G401 (cell line): ENCODE measurements around the gene SRSF8. TPM values are rescaled to one million over a fixed set of nuclear protein-coding genes. Genes with fewer than 3 reads are reported as not detected.
"Not testable (repeated sequence)": the region's sequence is repeated elsewhere in the genome, so short reads cannot be mapped to it uniquely, and the experiment has no call there.

Experiments
- DNase-seq: peaks from one replicate; pipeline ENCODE4 v3.0.0-alpha.2; 2015; ENCODE audit warnings: low spot score
- in situ Hi-C: cut with HindIII; loops from 2 replicates; pipeline ENCODE4 v1.10.0; 2016; ENCODE audit warnings: low sequenced_read_pairs, mixed read lengths
- total RNA-seq: library from RNA; depleted of rRNA; stranded (reverse); fragments of >200 nt; shearing (Covaris generic); gene quantifications from 2 replicates; pipeline ENCODE4 v1.2.3, GENCODE V29; 2014; rRNA removed

The SRSF8 gene
- total RNA-seq = 24.3 and 26.4 TPM in 2 replicates

DNA sequence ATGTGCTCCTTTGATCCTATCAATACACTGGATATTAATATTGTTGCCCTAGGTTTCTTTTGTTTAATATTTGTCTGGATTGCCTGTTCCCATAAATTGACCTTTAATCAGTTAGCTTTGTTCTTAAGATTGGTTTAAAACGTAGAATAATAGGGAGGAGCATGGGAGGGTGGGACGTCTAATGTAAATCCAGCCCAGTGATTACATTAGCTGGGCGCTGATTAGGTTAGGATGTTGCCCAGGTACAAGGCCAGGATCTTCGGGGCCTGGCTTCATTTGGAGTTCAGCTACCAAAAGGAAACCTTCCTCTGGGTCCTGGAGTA lies at the start of gene SRSF8:
SRSF8 (plus strand) TSS at position 204 of the 323 bp plus-strand sequence. CDS start 308 bp downstream, outside the sequence.
- DNase-seq = no peak
- in situ Hi-C loops = no loop called here

DNA sequence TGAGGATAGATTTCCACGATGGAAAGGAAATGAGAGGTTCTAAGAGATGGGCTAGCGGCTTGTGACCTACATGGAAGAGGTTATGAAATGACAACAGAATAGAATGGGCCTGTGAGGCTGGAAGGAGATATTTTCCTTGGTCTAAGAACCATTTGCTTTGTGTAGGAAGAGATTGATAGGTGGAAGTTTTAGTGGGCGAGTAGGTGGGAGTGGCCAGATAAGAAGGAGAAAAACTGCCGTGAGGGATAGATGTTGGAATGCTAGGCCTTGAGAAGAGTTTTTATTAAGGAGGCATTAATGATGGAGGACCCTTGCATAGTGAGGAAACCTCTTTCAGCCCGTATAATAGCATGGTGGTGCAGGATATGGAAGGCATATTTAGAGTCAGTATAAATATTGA lies 45.3 kb upstream of the SRSF8 start:
- in situ Hi-C loops, DNase-seq: not testable (repeated sequence)

- in situ Hi-C loops = no loop called here
- no peak for DNase-seq
Observed at GRCh38 chr11:95024958-95025357, 41.8 kb upstream of the SRSF8 start, which contains the start of gene KDM4E. KDM4E (plus strand) TSS chr11:95025258; CDS start chr11:95025558, 300 bp downstream.

DNA sequence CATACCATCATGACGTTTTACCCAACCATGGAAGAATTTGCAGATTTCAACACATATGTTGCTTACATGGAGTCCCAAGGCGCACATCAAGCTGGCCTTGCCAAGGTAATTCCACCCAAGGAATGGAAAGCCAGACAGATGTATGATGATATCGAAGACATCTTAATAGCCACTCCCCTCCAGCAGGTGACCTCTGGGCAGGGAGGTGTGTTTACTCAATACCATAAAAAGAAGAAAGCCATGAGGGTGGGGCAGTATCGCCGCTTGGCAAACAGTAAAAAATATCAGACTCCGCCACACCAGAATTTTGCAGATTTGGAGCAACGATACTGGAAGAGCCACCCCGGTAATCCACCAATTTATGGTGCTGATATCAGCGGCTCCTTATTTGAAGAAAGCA lies 41.1 kb upstream of the SRSF8 start:
- in situ Hi-C loops, DNase-seq: not testable (repeated sequence)

DNA sequence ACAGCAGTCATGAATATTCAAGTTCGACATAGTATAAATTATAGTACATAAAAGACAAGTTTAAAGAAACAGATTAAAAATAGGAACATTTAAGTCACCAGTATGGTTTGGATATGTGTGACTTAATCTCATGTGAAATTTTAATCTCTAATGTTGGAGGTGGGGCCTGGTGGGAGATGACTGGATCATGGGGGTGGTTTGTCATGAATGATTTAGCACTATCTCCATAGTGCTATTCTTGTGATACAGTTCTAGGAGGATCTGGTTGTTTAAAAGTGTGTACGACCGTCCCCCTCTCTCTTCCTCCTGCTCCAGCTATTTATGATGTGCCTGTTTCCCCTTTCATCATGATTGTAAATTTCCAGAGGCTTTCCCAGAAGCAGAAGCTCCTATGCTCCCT lies 38.4 kb upstream of the SRSF8 start:
- no peak for DNase-seq
- in situ Hi-C loops = no loop called here

- in situ Hi-C loops = no loop called here
- DNase-seq = no peak
Observed at GRCh38 chr11:95033051-95033450, 33.7 kb upstream of the SRSF8 start.

GRCh38 chr11:95035316-95035715 lies 31.4 kb upstream of the SRSF8 start:
- DNase-seq = no peak
- in situ Hi-C loops = no loop called here

DNA sequence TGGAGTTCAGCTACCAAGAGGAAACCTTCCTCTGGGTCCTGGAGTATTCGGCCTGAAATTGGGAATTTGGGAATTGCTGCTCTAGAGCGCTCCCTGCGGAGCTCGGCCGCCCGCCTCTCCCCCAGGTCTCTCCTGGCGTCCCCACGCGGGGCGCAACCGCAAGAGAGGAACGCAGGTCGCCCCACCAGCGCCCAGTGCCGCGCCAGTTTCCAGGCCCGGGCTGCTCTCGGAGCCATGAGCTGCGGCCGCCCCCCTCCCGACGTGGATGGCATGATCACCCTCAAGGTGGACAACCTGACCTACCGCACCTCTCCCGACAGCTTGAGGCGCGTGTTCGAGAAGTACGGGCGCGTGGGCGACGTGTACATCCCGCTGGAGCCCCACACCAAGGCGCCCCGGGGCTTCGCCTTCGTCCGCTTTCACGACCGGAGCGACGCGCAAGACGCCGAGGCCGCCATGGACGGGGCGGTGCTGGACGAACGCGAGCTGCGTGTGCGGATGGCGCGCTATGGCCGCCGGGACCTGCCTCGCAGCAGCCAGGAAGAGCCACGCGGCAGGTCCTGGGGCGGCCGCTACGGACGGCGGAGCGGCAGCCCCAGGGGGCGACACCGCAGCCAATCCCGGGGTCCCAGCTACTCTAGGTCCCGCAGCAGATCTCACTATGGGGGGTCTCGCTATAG lies 29.2 kb upstream of the SRSF8 start:
- DNase-seq, in situ Hi-C loops: not testable (repeated sequence)

- no peak for DNase-seq
- in situ Hi-C loops = no loop called here
Observed at GRCh38 chr11:95042239-95042638, 24.5 kb upstream of the SRSF8 start.

DNA sequence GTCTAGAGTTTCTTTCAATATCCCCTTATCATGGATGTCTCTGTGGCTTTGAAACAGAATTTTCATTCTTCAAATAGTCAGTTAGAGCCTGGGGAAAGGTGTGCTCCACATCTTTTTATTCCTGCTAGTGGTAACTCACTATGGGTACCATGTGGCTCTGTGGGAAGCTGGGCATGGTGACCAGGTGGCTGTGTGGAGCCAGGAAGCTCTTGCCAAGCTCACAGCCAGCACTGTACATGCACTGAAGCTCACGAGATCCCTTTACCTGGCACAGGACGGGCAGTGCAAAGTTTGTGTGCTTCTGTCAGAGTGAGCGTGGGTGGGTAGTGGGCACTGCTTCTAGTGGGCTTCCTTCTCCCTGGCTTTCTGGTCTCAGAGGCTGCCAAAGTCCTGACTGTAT lies 23.8 kb upstream of the SRSF8 start:
- in situ Hi-C loops = no loop called here
- no peak for DNase-seq

- in situ Hi-C loops = no loop called here
Observed at GRCh38 chr11:95044010-95044409, 22.7 kb upstream of the SRSF8 start.

DNA sequence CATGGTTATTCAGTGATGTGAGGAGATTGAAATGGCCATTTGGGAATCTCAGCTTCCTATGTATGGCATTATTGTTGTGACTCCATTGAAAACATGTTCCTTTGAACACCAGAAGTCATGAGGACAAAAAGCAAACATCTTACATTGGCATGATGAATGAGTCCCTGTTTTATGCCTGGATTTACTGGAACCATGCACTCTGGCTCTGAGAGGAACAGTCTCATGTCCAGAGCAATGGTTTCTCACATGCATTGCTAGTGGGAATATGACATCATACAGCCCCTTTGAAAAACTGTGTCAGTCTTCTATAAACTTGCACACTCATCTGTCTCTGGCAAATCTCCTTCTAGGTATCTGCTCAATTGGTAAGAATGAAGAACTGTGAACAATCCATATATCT lies 20.9 kb upstream of the SRSF8 start:
- in situ Hi-C loops = no loop called here

More at GRCh38 chr11:95044010-95044409, 22.7 kb upstream of the SRSF8 start:
- no peak for DNase-seq

GRCh38 chr11:95049122-95049521 lies 17.6 kb upstream of the SRSF8 start, which contains the start of gene KDM4F:
KDM4F (plus strand) TSS chr11:95049422.
- DNase-seq, in situ Hi-C loops: not testable (repeated sequence)

More for the DNA sequence above, 20.9 kb upstream of the SRSF8 start:
- no peak for DNase-seq

- in situ Hi-C loops = no loop called here
- DNase-seq = no peak
Observed at GRCh38 chr11:95050595-95051202, 16.0 kb upstream of the SRSF8 start.

DNA sequence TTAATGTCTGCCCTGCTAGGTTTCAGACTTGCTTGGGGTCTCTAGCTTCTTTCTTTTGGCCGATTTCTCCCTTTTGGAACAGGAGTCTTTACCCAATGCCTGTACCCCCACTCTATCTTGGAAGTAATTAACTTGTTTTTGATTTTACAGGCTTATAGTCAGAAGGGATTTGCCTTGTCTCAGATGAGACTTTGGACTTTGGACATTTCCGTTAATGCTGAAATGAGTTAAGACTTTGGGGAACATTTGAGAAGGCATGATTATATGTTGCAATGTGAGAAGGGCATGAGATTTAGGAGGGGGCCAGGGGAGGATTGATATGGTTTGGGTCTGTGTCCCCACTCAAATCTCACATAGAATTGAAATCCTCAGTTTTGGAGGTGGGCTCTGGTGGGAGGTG lies 12.4 kb upstream of the SRSF8 start:
- no peak for DNase-seq
- in situ Hi-C loops = no loop called here

GRCh38 chr11:95055283-95055897 lies 11.3 kb upstream of the SRSF8 start:
- in situ Hi-C loops = no loop called here

GRCh38 chr11:95057959-95058358 lies 8.8 kb upstream of the SRSF8 start:
- no peak for DNase-seq
- in situ Hi-C loops = no loop called here

More at GRCh38 chr11:95055283-95055897, 11.3 kb upstream of the SRSF8 start:
- no peak for DNase-seq

GRCh38 chr11:95058621-95059020 lies 8.1 kb upstream of the SRSF8 start:
- in situ Hi-C loops = no loop called here
- no peak for DNase-seq

- in situ Hi-C loops = no loop called here
- no peak for DNase-seq
Observed at GRCh38 chr11:95059046-95059445, 7.7 kb upstream of the SRSF8 start.

DNA sequence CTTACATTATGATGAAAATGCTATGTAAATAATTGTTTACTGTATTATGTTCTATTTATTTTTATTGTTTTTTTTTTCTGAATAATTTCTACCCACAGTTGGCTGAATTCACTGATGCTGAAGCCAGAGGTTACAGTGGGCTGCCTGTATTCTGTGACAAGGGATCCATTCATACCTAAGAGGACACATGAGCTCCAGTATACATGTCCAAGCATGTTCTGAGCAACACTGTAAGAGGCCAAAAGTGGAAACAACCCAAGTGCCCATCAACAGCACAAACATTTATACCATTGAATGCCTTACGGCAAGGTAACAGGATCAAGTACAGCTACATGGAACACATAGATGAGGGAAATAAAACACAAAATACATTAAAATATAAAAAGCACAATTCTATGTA lies 1.4 kb upstream of the SRSF8 start:
- DNase-seq = no peak
- in situ Hi-C loops = no loop called here
